Measurements from ENCODE around the gene KCNMB4. TPM values are rescaled to one million over a fixed set of nuclear protein-coding genes. Genes with fewer than 3 reads are reported as not detected.

KCNMB4 gene
- total and polyA plus RNA-seq, 2 donors (not counting 1 experiment from before 2014, with no cell fraction given), result 0.66 to 0.67 TPM

GRCh38 chr12:70367258-70368141 lies 1.4 kb downstream of the KCNMB4 start:
- peak overlapping the region; percentile 70 to 93 (median 76) for H3K4me3 ChIP-seq (ENCODE audit: control extremely low read depth in 1 of 5, extremely low read depth in 1 of 5, insufficient read depth in 1 of 5, low read depth in 2 of 5, low read length in 4 of 5)
- H3K79me2 ChIP-seq (ENCODE audit: control insufficient read depth, insufficient read depth, low read length), result no peaks in the 10 kb centered on the region
- H3K27ac ChIP-seq (ENCODE audit: low read length in 2 of 2), result no peak overlapping the region
- peak overlapping the region; percentile 93 for H3K4me2 ChIP-seq (replicated peaks; ENCODE audit: low read depth, low read length, poor library complexity, severe bottlenecking)
- ChIA-PET CTCF (interaction anchor here (0.7 to 1.2 kb wide), 2 partner anchors 12 to 209 kb away, joined by 3 read pairs; no protein-coding TSS in a partner anchor), POLR2A (no interaction called here)
- H4K20me1 ChIP-seq (ENCODE audit: control insufficient read depth, insufficient read depth, low read length, poor library complexity, severe bottlenecking), result no peaks in the 10 kb centered on the region
- DNase-seq (no peak), ATAC-seq (ENCODE audit: low read depth) (no peak)
- peaks cover 17 to 18% of the 10 kb centered on the region in 2 donors for H3K4me1 ChIP-seq (ENCODE audit: control insufficient read depth in 2 of 2, insufficient read depth in 2 of 2, low read length in 2 of 2)
- H2AFZ ChIP-seq (ENCODE audit: insufficient read depth, low read depth, low read length, poor library complexity, severe bottlenecking), result peak overlapping the region; percentile 88
- intact Hi-C loops (cut with micrococcal nuclease), result loop anchor here (2.0 to 5.0 kb wide), 3 partner anchors 41 to 630 kb away; partner anchors contain the start of genes CNOT2 and RAB3IP
- peak overlapping the region; percentile 77 for H3K9ac ChIP-seq (ENCODE audit: low read length)
- peaks cover 0 to 13% (median 9%) of the 10 kb centered on the region in 4 experiments for H3K27me3 ChIP-seq (replicated peaks in 1 of 4; ENCODE audit: control extremely low read depth in 1 of 4, control insufficient read depth in 3 of 4, insufficient read depth in 4 of 4, low read length in 3 of 4)
- no peaks in the 10 kb centered on the region for H3K36me3 ChIP-seq (replicated peaks in 1 of 2; ENCODE audit: control extremely low read depth in 1 of 2, control insufficient read depth in 1 of 2, extremely low read depth in 1 of 2, insufficient read depth in 2 of 2, low read length in 1 of 2)
- peaks cover 6% of the 10 kb centered on the region for H3K27me3 Mint-ChIP-seq
- peak overlapping the region; percentile 96 for H3K4me3 Mint-ChIP-seq
- no peaks in the 10 kb centered on the region for H3K9me3 ChIP-seq (ENCODE audit: control extremely low read depth in 1 of 3, control insufficient read depth in 2 of 3, insufficient read depth in 1 of 3, low read length in 2 of 3)
- H3K27ac Mint-ChIP-seq, result peak overlapping the region; percentile 70
- peaks cover 18% of the 10 kb centered on the region for H3K4me1 Mint-ChIP-seq
- H3K9me3 Mint-ChIP-seq (ENCODE audit: insufficient read depth), result no peaks in the 10 kb centered on the region
- TF ChIP-seq CTCF (IDR thresholded peaks at IDR 0.05) (no peak), EZH2 (IDR thresholded peaks at IDR 0.05; ENCODE audit: borderline replicate concordance, insufficient read depth, low read depth, low read length, poor library complexity, severe bottlenecking) (no peak)
- WGBS (ENCODE audit: insufficient coverage), result 12% methylated on average over 9 of the region's 21 CpGs

GRCh38 chr12:70372881-70373280 lies 6.8 kb downstream of the KCNMB4 start:
- Histone ChIP-seq H3K9me3 (ENCODE audit: control extremely low read depth in 1 of 3, control insufficient read depth in 2 of 3, insufficient read depth in 1 of 3, low read length in 2 of 3) (peaks cover 0 to 1% (median 0%) of the 10 kb centered on the region in 3 donors), H3K4me1 (ENCODE audit: control insufficient read depth in 2 of 2, insufficient read depth in 2 of 2, low read length in 2 of 2) (peaks cover under 1% of the 10 kb centered on the region in 2 donors), H3K27me3 (replicated peaks in 1 of 4; ENCODE audit: control extremely low read depth in 1 of 4, control insufficient read depth in 3 of 4, insufficient read depth in 4 of 4, low read length in 3 of 4) (no peaks in the 10 kb centered on the region), H3K9ac (ENCODE audit: low read length) (no peak overlapping the region), H3K4me2 (replicated peaks; ENCODE audit: low read depth, low read length, poor library complexity, severe bottlenecking) (no peak overlapping the region), H3K36me3 (replicated peaks in 1 of 2; ENCODE audit: control extremely low read depth in 1 of 2, control insufficient read depth in 1 of 2, extremely low read depth in 1 of 2, insufficient read depth in 2 of 2, low read length in 1 of 2) (no peaks in the 10 kb centered on the region), H3K27ac (ENCODE audit: low read length in 2 of 2) (no peak overlapping the region), H3K4me3 (ENCODE audit: control extremely low read depth in 1 of 5, extremely low read depth in 1 of 5, insufficient read depth in 1 of 5, low read depth in 2 of 5, low read length in 4 of 5) (no peak overlapping the region), H3K79me2 (ENCODE audit: control insufficient read depth, insufficient read depth, low read length) (no peaks in the 10 kb centered on the region), H4K20me1 (ENCODE audit: control insufficient read depth, insufficient read depth, low read length, poor library complexity, severe bottlenecking) (no peaks in the 10 kb centered on the region), H2AFZ (ENCODE audit: insufficient read depth, low read depth, low read length, poor library complexity, severe bottlenecking) (no peak overlapping the region)
- Mint-ChIP-seq H3K27me3 (no peaks in the 10 kb centered on the region), H3K27ac (no peak overlapping the region), H3K4me1 (no peaks in the 10 kb centered on the region), H3K9me3 (ENCODE audit: insufficient read depth) (no peaks in the 10 kb centered on the region), H3K4me3 (no peak overlapping the region)
- ATAC-seq (ENCODE audit: low read depth) (no peak), DNase-seq (no peak)
- CTCF ChIA-PET, result no interaction called here
- 100% methylated on average over 1 of the region's 3 CpGs for WGBS (ENCODE audit: insufficient coverage)
- TF ChIP-seq CTCF (IDR thresholded peaks at IDR 0.05), result no peak
- intact Hi-C loops (cut with micrococcal nuclease), result no loop called here
- POLR2A ChIA-PET, result no interaction called here

Measured in B cell (primary cell).